OCI-LY3 (cell line): ENCODE data around the gene ZNF500.

ENCODE experiments used
- H2AFZ ChIP-seq: fragments of 200-600, 300-600 bp; shearing (Covaris generic); 2 replicates; pipeline ENCODE4 v1.6.0; 2014; ENCODE audit warnings: antibody characterized with exemption, low read depth, low read length
- H3K27ac ChIP-seq: fragments of 200-600, 300-600 bp; sonication (generic); 2 replicates; pipeline ENCODE4 v1.5.1; 2014; ENCODE audit warnings: mild to moderate bottlenecking, low read length, moderate library complexity, mixed read lengths
- H3K27me3 ChIP-seq: fragments of 200-600, 300-600 bp; sonication (generic); 2 replicates; pipeline ENCODE4 v1.6.1; 2014; ENCODE audit warnings: low read depth, low read length, mixed read lengths
- H3K36me3 ChIP-seq: fragments of 200-600, 300-600 bp; sonication (generic); replicated peaks from 2 replicates; pipeline ENCODE3; 2014; ENCODE audit warnings: low read depth, low read length, mixed read lengths
- H3K4me1 ChIP-seq: fragments of 300-600, 200-600 bp; sonication (generic); 2 replicates; pipeline ENCODE4 v1.6.1; 2014; ENCODE audit warnings: low read length, mixed read lengths
- H3K4me2 ChIP-seq: fragments of 200-600, 300-600 bp; sonication (generic); 2 replicates; pipeline ENCODE4 v1.6.1; 2014; ENCODE audit warnings: low read length, mixed read lengths
- H3K4me3 ChIP-seq: fragments of 300-600, 200-600 bp; sonication (generic); 2 replicates; pipeline ENCODE4 v1.5.1; 2014; ENCODE audit warnings: antibody characterized with exemption, mild to moderate bottlenecking, low read length, moderate library complexity
- H3K79me2 ChIP-seq: fragments of 300-600, 200-600 bp; shearing (Covaris generic); 2 replicates; pipeline ENCODE4 v1.6.1; 2014; ENCODE audit warnings: mild to moderate bottlenecking, low read length, mixed read lengths
- H3K9ac ChIP-seq: fragments of 300-600, 200-600 bp; shearing (Covaris generic); 2 replicates; pipeline ENCODE4 v1.6.0; 2014; ENCODE audit warnings: mild to moderate bottlenecking, low read length, moderate library complexity
- H3K9me3 ChIP-seq: fragments of 200-600, 300-600 bp; shearing (Covaris generic); 2 replicates; pipeline ENCODE4 v1.6.1; 2014; ENCODE audit warnings: low read length, mixed read lengths; ENCODE audit not compliant: insufficient read depth
- H4K20me1 ChIP-seq: fragments of 200-600, 300-600 bp; sonication (generic); 2 replicates; pipeline ENCODE4 v1.6.1; 2016; ENCODE audit warnings: low read length, mixed read lengths; ENCODE audit not compliant: insufficient read depth
- CTCF ChIP-seq: fragments of 200-600, 300-600 bp; sonication (generic); IDR thresholded peaks from 2 replicates; pipeline ENCODE4 v1.5.1; 2014; ENCODE audit warnings: antibody characterized with exemption, low read length, low read depth
- EZH2phosphoT487 ChIP-seq: fragments of 200-600 bp; shearing (Covaris generic); IDR thresholded peaks from 2 replicates; pipeline ENCODE4 v1.6.1; 2018; ENCODE audit warnings: antibody characterized with exemption, mixed run types, low read depth

The ZNF500 gene

GRCh38 chr16:4783251-4783950, 16.4 kb upstream of the ZNF500 start:
- Histone ChIP-seq H3K9ac (no peak overlapping the region), H3K27me3 (no peaks in the 10 kb centered on the region), H3K27ac (no peak overlapping the region), H3K9me3 (no peaks in the 10 kb centered on the region), H3K4me2 (no peak overlapping the region), H3K79me2 (no peaks in the 10 kb centered on the region), H3K4me3 (no peak overlapping the region), H3K36me3 (no peaks in the 10 kb centered on the region), H2AFZ (no peak overlapping the region), H3K4me1 (peaks cover 9% of the 10 kb centered on the region), H4K20me1 (no peaks in the 10 kb centered on the region)
- TF ChIP-seq EZH2phosphoT487 = no peak
- no peak for TF ChIP-seq CTCF

- H2AFZ ChIP-seq = no peak overlapping the region
- no peak overlapping the region for H3K4me3 ChIP-seq
- no peak overlapping the region for H3K27ac ChIP-seq
- TF ChIP-seq CTCF = no peak
- TF ChIP-seq EZH2phosphoT487 = no peak
- H3K9me3 ChIP-seq = no peaks in the 10 kb centered on the region
- H4K20me1 ChIP-seq = no peaks in the 10 kb centered on the region
- H3K79me2 ChIP-seq = no peaks in the 10 kb centered on the region
- H3K4me2 ChIP-seq = no peak overlapping the region
- H3K27me3 ChIP-seq = no peaks in the 10 kb centered on the region
- peaks cover 9% of the 10 kb centered on the region for H3K4me1 ChIP-seq
- H3K36me3 ChIP-seq = no peaks in the 10 kb centered on the region
- no peak overlapping the region for H3K9ac ChIP-seq
These were observed 13.3 kb upstream of the ZNF500 start for GRCh38 chr16:4780235-4780634.

- H2AFZ ChIP-seq = no peak overlapping the region
- H3K4me1 ChIP-seq = peaks cover 9% of the 10 kb centered on the region
- no peak overlapping the region for H3K4me3 ChIP-seq
- no peaks in the 10 kb centered on the region for H3K9me3 ChIP-seq
- H3K4me2 ChIP-seq = no peak overlapping the region
- H3K9ac ChIP-seq = no peak overlapping the region
- no peaks in the 10 kb centered on the region for H3K27me3 ChIP-seq
- no peak overlapping the region for H3K27ac ChIP-seq
- no peak for TF ChIP-seq CTCF
- TF ChIP-seq EZH2phosphoT487 = no peak
- H3K79me2 ChIP-seq = no peaks in the 10 kb centered on the region
- no peaks in the 10 kb centered on the region for H4K20me1 ChIP-seq
- no peaks in the 10 kb centered on the region for H3K36me3 ChIP-seq
These were observed 11.1 kb upstream of the ZNF500 start for GRCh38 chr16:4778050-4778392.

GRCh38 chr16:4777339-4778049, 10.5 kb upstream of the ZNF500 start:
- Histone ChIP-seq H3K9me3 (no peaks in the 10 kb centered on the region), H3K4me1 (peaks cover 6% of the 10 kb centered on the region), H2AFZ (no peak overlapping the region), H3K4me3 (no peak overlapping the region), H3K4me2 (no peak overlapping the region), H3K27me3 (no peaks in the 10 kb centered on the region), H3K9ac (no peak overlapping the region), H3K36me3 (no peaks in the 10 kb centered on the region), H3K79me2 (no peaks in the 10 kb centered on the region), H3K27ac (no peak overlapping the region), H4K20me1 (no peaks in the 10 kb centered on the region)
- TF ChIP-seq CTCF = no peak
- no peak for TF ChIP-seq EZH2phosphoT487
